Measurements from ENCODE around the gene PTGER3.

DNA sequence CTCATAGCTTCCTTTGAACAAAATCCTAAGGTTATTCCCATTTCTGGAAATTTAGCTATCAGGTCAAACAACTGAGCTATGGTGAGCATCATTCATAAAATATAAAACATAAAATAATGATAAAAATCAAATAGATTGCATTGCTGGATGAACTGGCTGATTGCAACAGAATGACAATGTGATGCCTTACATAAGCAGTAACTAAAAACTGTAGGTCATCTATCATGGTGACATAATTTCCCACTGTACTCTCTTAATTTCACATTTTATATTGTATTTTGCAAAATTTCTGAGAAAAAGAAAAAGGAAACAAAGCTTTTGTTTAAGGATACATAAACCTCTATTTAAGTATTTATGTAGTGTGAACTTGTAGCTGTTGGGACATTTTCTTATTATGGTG lies 4.6 kb downstream of the PTGER3 start:
- TF ChIP-seq POLR2A (IDR thresholded peaks at IDR 0.05) = no peak
- TF ChIP-seq, protein P1, sequence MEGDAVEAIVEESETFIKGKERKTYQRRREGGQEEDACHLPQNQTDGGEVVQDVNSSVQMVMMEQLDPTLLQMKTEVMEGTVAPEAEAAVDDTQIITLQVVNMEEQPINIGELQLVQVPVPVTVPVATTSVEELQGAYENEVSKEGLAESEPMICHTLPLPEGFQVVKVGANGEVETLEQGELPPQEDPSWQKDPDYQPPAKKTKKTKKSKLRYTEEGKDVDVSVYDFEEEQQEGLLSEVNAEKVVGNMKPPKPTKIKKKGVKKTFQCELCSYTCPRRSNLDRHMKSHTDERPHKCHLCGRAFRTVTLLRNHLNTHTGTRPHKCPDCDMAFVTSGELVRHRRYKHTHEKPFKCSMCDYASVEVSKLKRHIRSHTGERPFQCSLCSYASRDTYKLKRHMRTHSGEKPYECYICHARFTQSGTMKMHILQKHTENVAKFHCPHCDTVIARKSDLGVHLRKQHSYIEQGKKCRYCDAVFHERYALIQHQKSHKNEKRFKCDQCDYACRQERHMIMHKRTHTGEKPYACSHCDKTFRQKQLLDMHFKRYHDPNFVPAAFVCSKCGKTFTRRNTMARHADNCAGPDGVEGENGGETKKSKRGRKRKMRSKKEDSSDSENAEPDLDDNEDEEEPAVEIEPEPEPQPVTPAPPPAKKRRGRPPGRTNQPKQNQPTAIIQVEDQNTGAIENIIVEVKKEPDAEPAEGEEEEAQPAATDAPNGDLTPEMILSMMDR (IDR thresholded peaks at IDR 0.05 in 4 of 5, conservative IDR thresholded peaks at IDR 0.05 in 1 of 5) = no peak

Measured in gastrocnemius medialis (tissue), 4 donors.